Activated T-helper 1 cell treated with anti-CD3 and anti-CD28 coated beads, Interleukin-12 subunit alpha, Interleukin-12 subunit beta, Interleukin-2, Interleukin-4 antibody, amounts not matched to agents 30 ng/mL and 10 ng/mL and 1 ng/mL, durations not matched to agents 14 hours and 24 hours and 36 hours (primary cell): ENCODE data around the gene CDYL. TPM values are rescaled to one million over a fixed set of nuclear protein-coding genes. Genes with fewer than 3 reads are reported as not detected.

Experiments
- DNase-seq: peaks from one replicate; pipeline ENCODE4 v3.0.0; 2021; ENCODE audit warnings: low spot score
- H3K27ac Mint-ChIP-seq: one replicate; pipeline ENCODE4 v1.8.0; 2021; ENCODE audit warnings: mild to moderate bottlenecking, mixed read lengths
- H3K27me3 Mint-ChIP-seq: one replicate; pipeline ENCODE4 v1.8.0; 2022; ENCODE audit warnings: mild to moderate bottlenecking, moderate library complexity, mixed read lengths; ENCODE audit not compliant: insufficient read depth
- H3K36me3 Mint-ChIP-seq: one replicate; pipeline ENCODE4 v1.8.0; 2021; ENCODE audit warnings: low read depth, mixed read lengths
- H3K4me1 Mint-ChIP-seq: one replicate; pipeline ENCODE4 v1.8.0; 2021; ENCODE audit warnings: low read depth, mixed read lengths
- H3K4me3 Mint-ChIP-seq: one replicate; pipeline ENCODE4 v1.8.0; 2021; ENCODE audit warnings: mild to moderate bottlenecking, moderate library complexity, mixed read lengths
- H3K9me3 Mint-ChIP-seq: one replicate; pipeline ENCODE4 v1.8.0; 2021; ENCODE audit warnings: mixed read lengths
- intact Hi-C: fragments of 100-400 bp; cut with micrococcal nuclease; formaldehyde crosslinking; loops from one replicate; pipeline ENCODE4 v1.15.1; 2024
- total RNA-seq: library from RNA; stranded (reverse); gene quantifications from 2 replicates; pipeline ENCODE4 v1.2.3, GENCODE V29; 2022

Gene CDYL
- total RNA-seq, 1 donor from 2014 or later: 26.8 TPM

GRCh38 chr6:4935975-4936680 is 159.9 kb downstream of the CDYL start:
- peaks cover 2% of the 10 kb centered on the region for H3K36me3 Mint-ChIP-seq
- no peak overlapping the region for H3K4me3 Mint-ChIP-seq
- H3K27ac Mint-ChIP-seq: no peak overlapping the region
- H3K27me3 Mint-ChIP-seq: no peaks in the 10 kb centered on the region
- H3K4me1 Mint-ChIP-seq: peaks cover 39% of the 10 kb centered on the region
- no peaks in the 10 kb centered on the region for H3K9me3 Mint-ChIP-seq
- DNase-seq: no peak
- intact Hi-C loops: loop anchor here (2.0 to 5.0 kb wide), 5 partner anchors 209 to 1194 kb away; partner anchors contain the start of gene ECI2

- Mint-ChIP-seq H3K36me3 (peaks cover 2% of the 10 kb centered on the region), H3K9me3 (no peaks in the 10 kb centered on the region), H3K27ac (no peak overlapping the region), H3K4me3 (no peak overlapping the region), H3K27me3 (no peaks in the 10 kb centered on the region), H3K4me1 (peaks cover 45% of the 10 kb centered on the region)
- no peak for DNase-seq
- intact Hi-C loops: loop anchor here (5.0 kb wide), 4 partner anchors 209 to 1194 kb away; partner anchors contain the start of gene ECI2
Observed at GRCh38 chr6:4936681-4937041, 160.5 kb downstream of the CDYL start.

- Mint-ChIP-seq H3K4me3 (no peak overlapping the region), H3K27ac (no peak overlapping the region), H3K4me1 (peaks cover 52% of the 10 kb centered on the region), H3K27me3 (no peaks in the 10 kb centered on the region), H3K9me3 (no peaks in the 10 kb centered on the region), H3K36me3 (peaks cover 2% of the 10 kb centered on the region)
- no peak for DNase-seq
- intact Hi-C loops: loop anchor here (5.0 kb wide), 4 partner anchors 210 to 1195 kb away; partner anchors contain the start of gene ECI2
Observed at GRCh38 chr6:4937414-4937813, 161.2 kb downstream of the CDYL start.

GRCh38 chr6:4939241-4939640 is 163.0 kb downstream of the CDYL start:
- no peaks in the 10 kb centered on the region for H3K27me3 Mint-ChIP-seq
- H3K4me1 Mint-ChIP-seq: peaks cover 69% of the 10 kb centered on the region
- no peak overlapping the region for H3K4me3 Mint-ChIP-seq
- no peak overlapping the region for H3K27ac Mint-ChIP-seq
- H3K9me3 Mint-ChIP-seq: no peaks in the 10 kb centered on the region
- intact Hi-C loops: loop anchor here (5.0 kb wide), 4 partner anchors 212 to 1197 kb away; partner anchors contain the start of gene ECI2
- no peak for DNase-seq
- H3K36me3 Mint-ChIP-seq: peaks cover 7% of the 10 kb centered on the region

- peaks cover 8% of the 10 kb centered on the region for H3K36me3 Mint-ChIP-seq
- intact Hi-C loops: no loop called here
- no peaks in the 10 kb centered on the region for H3K27me3 Mint-ChIP-seq
Observed at GRCh38 chr6:4940416-4940815, 164.2 kb downstream of the CDYL start.

GRCh38 chr6:4941782-4942672 is 165.8 kb downstream of the CDYL start:
- Mint-ChIP-seq H3K4me1 (peaks cover 44% of the 10 kb centered on the region), H3K9me3 (no peaks in the 10 kb centered on the region), H3K36me3 (peaks cover 9% of the 10 kb centered on the region), H3K4me3 (peak overlapping the region; percentile 4), H3K27me3 (no peaks in the 10 kb centered on the region), H3K27ac (peak overlapping the region; percentile 20)
- intact Hi-C loops: loop anchor here (1.0 to 2.0 kb wide), 3 partner anchors 61 to 165 kb away; partner anchors contain the start of gene CDYL
- peak; percentile 26 for DNase-seq

More at GRCh38 chr6:4940416-4940815, 164.2 kb downstream of the CDYL start:
- H3K27ac Mint-ChIP-seq: no peak overlapping the region
- H3K4me1 Mint-ChIP-seq: peaks cover 57% of the 10 kb centered on the region
- no peaks in the 10 kb centered on the region for H3K9me3 Mint-ChIP-seq
- H3K4me3 Mint-ChIP-seq: no peak overlapping the region
- DNase-seq: no peak

- Mint-ChIP-seq H3K27me3 (no peaks in the 10 kb centered on the region), H3K4me3 (no peak overlapping the region), H3K9me3 (no peaks in the 10 kb centered on the region), H3K4me1 (peaks cover 44% of the 10 kb centered on the region), H3K27ac (peak overlapping the region; percentile 54), H3K36me3 (peaks cover 9% of the 10 kb centered on the region)
- DNase-seq: no peak
- intact Hi-C loops: loop anchor here (1.0 to 2.0 kb wide), 3 partner anchors 60 to 166 kb away; partner anchors contain the start of gene CDYL
Observed at GRCh38 chr6:4942673-4943009, 166.4 kb downstream of the CDYL start.

GRCh38 chr6:4943716-4944115 is 167.5 kb downstream of the CDYL start:
- peaks cover 44% of the 10 kb centered on the region for H3K4me1 Mint-ChIP-seq
- no peak overlapping the region for H3K4me3 Mint-ChIP-seq
- H3K36me3 Mint-ChIP-seq: peaks cover 7% of the 10 kb centered on the region
- intact Hi-C loops: loop anchor here (2.0 kb wide), 2 partner anchors 59 to 167 kb away; partner anchors contain the start of gene CDYL
- DNase-seq: no peak
- no peak overlapping the region for H3K27ac Mint-ChIP-seq
- H3K9me3 Mint-ChIP-seq: no peaks in the 10 kb centered on the region
- H3K27me3 Mint-ChIP-seq: no peaks in the 10 kb centered on the region

GRCh38 chr6:4944325-4944724 is 168.1 kb downstream of the CDYL start:
- no peak overlapping the region for H3K27ac Mint-ChIP-seq
- H3K4me1 Mint-ChIP-seq: peaks cover 39% of the 10 kb centered on the region
- intact Hi-C loops: no loop called here
- no peak for DNase-seq
- no peak overlapping the region for H3K4me3 Mint-ChIP-seq
- H3K27me3 Mint-ChIP-seq: no peaks in the 10 kb centered on the region
- no peaks in the 10 kb centered on the region for H3K9me3 Mint-ChIP-seq
- H3K36me3 Mint-ChIP-seq: peaks cover 7% of the 10 kb centered on the region

GRCh38 chr6:4946521-4946920 is 170.3 kb downstream of the CDYL start:
- Mint-ChIP-seq H3K27ac (no peak overlapping the region), H3K27me3 (no peaks in the 10 kb centered on the region), H3K9me3 (no peaks in the 10 kb centered on the region), H3K36me3 (peaks cover 7% of the 10 kb centered on the region), H3K4me3 (no peak overlapping the region), H3K4me1 (peaks cover 26% of the 10 kb centered on the region)
- no peak for DNase-seq
- intact Hi-C loops: no loop called here

- Mint-ChIP-seq H3K27me3 (no peaks in the 10 kb centered on the region), H3K9me3 (no peaks in the 10 kb centered on the region), H3K4me1 (peaks cover 14% of the 10 kb centered on the region), H3K36me3 (peaks cover 9% of the 10 kb centered on the region), H3K27ac (no peak overlapping the region), H3K4me3 (no peak overlapping the region)
- intact Hi-C loops: no loop called here
- DNase-seq: no peak
Observed at GRCh38 chr6:4947716-4948115, 171.5 kb downstream of the CDYL start.

- Mint-ChIP-seq H3K9me3 (no peaks in the 10 kb centered on the region), H3K27me3 (no peaks in the 10 kb centered on the region), H3K4me1 (peaks cover 2% of the 10 kb centered on the region), H3K4me3 (no peak overlapping the region), H3K36me3 (peaks cover 9% of the 10 kb centered on the region), H3K27ac (no peak overlapping the region)
- intact Hi-C loops: no loop called here
- DNase-seq: no peak
Observed at GRCh38 chr6:4948781-4949450, 172.7 kb downstream of the CDYL start.
